Astrocyte (in vitro differentiated cells and primary cell): ENCODE measurements around the gene PHEX. TPM values are rescaled to one million over a fixed set of nuclear protein-coding genes. Genes with fewer than 3 reads are reported as not detected.

Source experiments
- DNase-seq: peaks from one replicate; pipeline ENCODE4 v3.0.0-alpha.2; 2010; ENCODE audit warnings: low read depth
- FAIRE-seq: peaks from 2 replicates; lab custom pipeline; 2011; peaks lifted over from hg19 to GRCh38; lab: Jason Lieb, UNC
- H2AFZ ChIP-seq: 2 replicates; pipeline ENCODE4 v1.6.0; 2012; ENCODE audit warnings: low read depth, low read length, inconsistent platforms
- H3K27ac ChIP-seq: 2 replicates; pipeline ENCODE4 v1.5.1; 2011; ENCODE audit warnings: low read depth, low read length, inconsistent platforms
- H3K27me3 ChIP-seq: 2 replicates; pipeline ENCODE4 v1.6.0; 2011; ENCODE audit warnings: low read length, inconsistent platforms; ENCODE audit not compliant: insufficient read depth
- H3K36me3 ChIP-seq: 2 replicates; pipeline ENCODE4 v1.5.1; 2011; ENCODE audit warnings: low read length, inconsistent platforms; ENCODE audit not compliant: insufficient read depth
- H3K4me1 ChIP-seq: 2 replicates; pipeline ENCODE4 v1.5.1; 2011; ENCODE audit warnings: low read length, inconsistent platforms; ENCODE audit not compliant: insufficient read depth
- H3K4me2 ChIP-seq: 2 replicates; pipeline ENCODE4 v1.6.0; 2012; ENCODE audit warnings: low read length, inconsistent platforms
- H3K4me3 ChIP-seq: 2 replicates; pipeline ENCODE4 v1.5.1; 2011; ENCODE audit warnings: low read depth, mild to moderate bottlenecking, low read length, inconsistent platforms; ENCODE audit not compliant: insufficient read depth
- H3K79me2 ChIP-seq: 2 replicates; pipeline ENCODE4 v1.6.0; 2012; ENCODE audit warnings: mild to moderate bottlenecking, low read length, inconsistent platforms; ENCODE audit not compliant: insufficient read depth
- H3K9ac ChIP-seq: 2 replicates; pipeline ENCODE4 v1.6.0; 2012; ENCODE audit warnings: mild to moderate bottlenecking, low read length, inconsistent platforms
- H3K9me3 ChIP-seq: 2 replicates; pipeline ENCODE4 v1.5.1; 2012; ENCODE audit warnings: low read depth, mild to moderate bottlenecking, low read length, inconsistent platforms; ENCODE audit not compliant: insufficient read depth
- H4K20me1 ChIP-seq: 2 replicates; pipeline ENCODE4 v1.6.0; 2012; ENCODE audit warnings: low read length, inconsistent platforms; ENCODE audit not compliant: insufficient read depth
- H3K27ac Mint-ChIP-seq: one replicate; pipeline ENCODE4 v1.8.0; 2021; ENCODE audit warnings: mild to moderate bottlenecking, mixed read lengths; ENCODE audit not compliant: unreplicated experiment
- H3K27me3 Mint-ChIP-seq: one replicate; pipeline ENCODE4 v1.8.0; 2021; ENCODE audit warnings: low read depth, mixed read lengths; ENCODE audit not compliant: unreplicated experiment
- H3K36me3 Mint-ChIP-seq: one replicate; pipeline ENCODE4 v1.8.0; 2021; ENCODE audit warnings: low read depth, mixed read lengths; ENCODE audit not compliant: unreplicated experiment
- H3K4me1 Mint-ChIP-seq: one replicate; pipeline ENCODE4 v1.8.0; 2021; ENCODE audit warnings: low read depth, mixed read lengths; ENCODE audit not compliant: unreplicated experiment
- H3K4me3 Mint-ChIP-seq: one replicate; pipeline ENCODE4 v1.8.0; 2021; ENCODE audit warnings: mild to moderate bottlenecking, moderate library complexity, mixed read lengths; ENCODE audit not compliant: unreplicated experiment
- H3K9me3 Mint-ChIP-seq: one replicate; pipeline ENCODE4 v1.8.0; 2021; ENCODE audit warnings: mild to moderate bottlenecking, mixed read lengths; ENCODE audit not compliant: unreplicated experiment
- EZH2 ChIP-seq: IDR thresholded peaks from 2 replicates; pipeline ENCODE4 v1.6.1; 2012; ENCODE audit warnings: mild to moderate bottlenecking, low read length, inconsistent platforms; ENCODE audit not compliant: insufficient read depth
- total RNA-seq: library from RNA; stranded (reverse); gene quantifications from 2 replicates; pipeline ENCODE4 v1.2.1, GENCODE V29; 2021
- TF ChIP-seq, protein P1 (sequence below): IDR thresholded peaks from 2 replicates; pipeline ENCODE4 v1.5.1; 2011; ENCODE audit warnings: low read depth, mild to moderate bottlenecking, inconsistent platforms, low read length, moderate library complexity; ENCODE audit not compliant: insufficient read depth

Gene PHEX
- total RNA-seq, 1 donor from 2014 or later: 0.36 TPM

DNA sequence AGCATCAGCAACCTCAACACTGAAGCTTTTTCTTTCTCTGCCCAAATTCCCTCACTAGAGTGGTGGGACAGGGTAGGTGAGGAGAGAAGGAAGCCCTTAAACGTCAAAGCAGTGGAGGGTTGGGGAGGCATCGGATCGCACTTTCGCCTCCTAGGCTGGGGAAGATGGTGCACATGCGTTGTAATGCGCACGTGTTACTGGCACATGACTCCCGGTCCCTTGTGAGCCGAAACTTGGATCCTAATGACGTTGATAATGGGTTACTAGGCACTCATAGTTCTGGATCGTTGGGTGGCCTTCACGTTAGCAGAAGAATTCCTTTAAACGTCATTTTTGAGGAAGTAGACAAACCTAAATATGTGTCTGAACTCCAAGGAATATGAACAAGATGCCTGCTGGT is 240.5 kb downstream of the PHEX start, which contains the start of gene CBLL2:
TSS of gene CBLL2 (plus strand) at position 301 of the 400 bp plus-strand sequence. CDS start at position 380, 79 bp downstream.
- no peaks in the 10 kb centered on the region for H3K36me3 ChIP-seq
- Mint-ChIP-seq H3K36me3 (no peaks in the 10 kb centered on the region), H3K27ac (no peak within 1 kb of the TSS), H3K4me1 (no peaks in the 10 kb centered on the region), H3K4me3 (no peak within 1 kb of the TSS), H3K9me3 (no peaks in the 10 kb centered on the region), H3K27me3 (no peaks in the 10 kb centered on the region)
- H3K27ac ChIP-seq: no peak within 1 kb of the TSS
- no peaks in the 10 kb centered on the region for H3K79me2 ChIP-seq
- H2AFZ ChIP-seq: no peak within 1 kb of the TSS
- FAIRE-seq (peak; percentile 81), DNase-seq (no peak)
- H3K9ac ChIP-seq: no peak within 1 kb of the TSS
- H3K27me3 ChIP-seq: no peaks in the 10 kb centered on the region
- H3K4me3 ChIP-seq: no peak within 1 kb of the TSS
- H3K4me1 ChIP-seq: no peaks in the 10 kb centered on the region
- H3K4me2 ChIP-seq: no peak within 1 kb of the TSS
- H3K9me3 ChIP-seq: no peaks in the 10 kb centered on the region
- TF ChIP-seq, protein P1, sequence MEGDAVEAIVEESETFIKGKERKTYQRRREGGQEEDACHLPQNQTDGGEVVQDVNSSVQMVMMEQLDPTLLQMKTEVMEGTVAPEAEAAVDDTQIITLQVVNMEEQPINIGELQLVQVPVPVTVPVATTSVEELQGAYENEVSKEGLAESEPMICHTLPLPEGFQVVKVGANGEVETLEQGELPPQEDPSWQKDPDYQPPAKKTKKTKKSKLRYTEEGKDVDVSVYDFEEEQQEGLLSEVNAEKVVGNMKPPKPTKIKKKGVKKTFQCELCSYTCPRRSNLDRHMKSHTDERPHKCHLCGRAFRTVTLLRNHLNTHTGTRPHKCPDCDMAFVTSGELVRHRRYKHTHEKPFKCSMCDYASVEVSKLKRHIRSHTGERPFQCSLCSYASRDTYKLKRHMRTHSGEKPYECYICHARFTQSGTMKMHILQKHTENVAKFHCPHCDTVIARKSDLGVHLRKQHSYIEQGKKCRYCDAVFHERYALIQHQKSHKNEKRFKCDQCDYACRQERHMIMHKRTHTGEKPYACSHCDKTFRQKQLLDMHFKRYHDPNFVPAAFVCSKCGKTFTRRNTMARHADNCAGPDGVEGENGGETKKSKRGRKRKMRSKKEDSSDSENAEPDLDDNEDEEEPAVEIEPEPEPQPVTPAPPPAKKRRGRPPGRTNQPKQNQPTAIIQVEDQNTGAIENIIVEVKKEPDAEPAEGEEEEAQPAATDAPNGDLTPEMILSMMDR: no peak
- TF ChIP-seq EZH2: no peak
- H4K20me1 ChIP-seq: no peaks in the 10 kb centered on the region

DNA sequence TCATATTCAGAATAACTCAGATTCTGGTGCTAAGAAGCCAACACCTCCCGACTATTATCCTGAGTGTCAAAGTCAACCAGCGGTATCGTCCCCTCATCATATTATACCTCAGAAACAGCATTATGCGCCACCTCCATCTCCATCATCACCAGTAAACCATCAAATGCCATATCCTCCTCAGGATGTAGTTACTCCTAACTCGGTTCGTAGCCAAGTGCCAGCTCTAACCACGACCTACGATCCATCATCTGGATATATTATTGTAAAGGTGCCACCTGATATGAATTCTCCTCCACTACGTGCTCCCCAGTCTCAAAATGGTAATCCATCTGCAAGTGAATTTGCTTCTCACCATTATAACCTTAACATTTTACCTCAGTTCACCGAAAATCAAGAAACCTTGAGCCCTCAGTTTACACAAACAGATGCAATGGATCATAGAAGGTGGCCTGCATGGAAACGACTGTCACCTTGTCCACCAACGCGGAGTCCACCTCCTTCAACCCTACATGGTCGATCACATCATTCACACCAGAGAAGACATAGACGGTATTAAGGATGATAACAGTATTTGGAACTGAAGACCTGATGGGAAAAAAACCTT is 241.7 kb downstream of the PHEX start:
- no peaks in the 10 kb centered on the region for H3K27me3 Mint-ChIP-seq

DNA sequence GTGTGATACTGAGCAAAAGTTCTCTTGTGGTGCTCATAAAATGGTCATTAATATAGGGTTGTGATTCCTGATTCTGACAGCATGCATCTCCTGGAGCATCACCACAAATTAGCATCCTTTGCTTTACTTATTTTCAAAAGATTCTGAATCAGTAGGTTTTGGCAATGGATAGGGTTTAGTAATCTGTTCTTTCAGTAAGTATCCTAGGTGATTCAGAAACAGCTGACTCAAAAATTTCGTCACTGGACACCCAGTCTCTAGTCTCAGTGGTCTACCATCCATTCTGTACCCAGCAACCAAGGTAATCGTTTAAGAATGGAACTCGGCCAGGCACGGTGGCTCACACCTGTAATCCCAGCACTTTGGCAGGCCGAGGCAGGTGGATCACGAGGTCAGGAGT is 244.7 kb downstream of the PHEX start:
- no peaks in the 10 kb centered on the region for H3K9me3 Mint-ChIP-seq
- no peaks in the 10 kb centered on the region for H4K20me1 ChIP-seq
- H3K79me2 ChIP-seq: no peaks in the 10 kb centered on the region
- H3K27me3 Mint-ChIP-seq: no peaks in the 10 kb centered on the region
- H3K27me3 ChIP-seq: no peaks in the 10 kb centered on the region
- H2AFZ ChIP-seq: no peak overlapping the region
- no peak overlapping the region for H3K27ac ChIP-seq
- H3K27ac Mint-ChIP-seq: no peak overlapping the region
- no peak overlapping the region for H3K9ac ChIP-seq
- H3K4me1 ChIP-seq: no peaks in the 10 kb centered on the region
- H3K36me3 Mint-ChIP-seq: no peaks in the 10 kb centered on the region
- peak; percentile 96 for FAIRE-seq
- no peaks in the 10 kb centered on the region for H3K9me3 ChIP-seq
- H3K4me3 ChIP-seq: no peak overlapping the region
- peak; percentile 22 for DNase-seq
- H3K4me3 Mint-ChIP-seq: no peak overlapping the region
- TF ChIP-seq, protein P1: no peak
- TF ChIP-seq EZH2: no peak
- peaks cover 4% of the 10 kb centered on the region for H3K4me1 Mint-ChIP-seq
- H3K4me2 ChIP-seq: no peak overlapping the region
- no peaks in the 10 kb centered on the region for H3K36me3 ChIP-seq

More for the DNA sequence above, 241.7 kb downstream of the PHEX start:
- TF ChIP-seq, protein P1: no peak
- TF ChIP-seq EZH2: no peak
- Histone ChIP-seq H3K36me3 (no peaks in the 10 kb centered on the region), H3K4me3 (no peak overlapping the region), H4K20me1 (no peaks in the 10 kb centered on the region), H3K4me1 (no peaks in the 10 kb centered on the region), H3K9me3 (no peaks in the 10 kb centered on the region), H3K79me2 (no peaks in the 10 kb centered on the region), H3K27ac (no peak overlapping the region), H2AFZ (no peak overlapping the region), H3K27me3 (no peaks in the 10 kb centered on the region), H3K9ac (no peak overlapping the region), H3K4me2 (no peak overlapping the region)
- no peak overlapping the region for H3K4me3 Mint-ChIP-seq
- no peak for DNase-seq
- no peaks in the 10 kb centered on the region for H3K36me3 Mint-ChIP-seq
- H3K27ac Mint-ChIP-seq: no peak overlapping the region
- FAIRE-seq: peak; percentile 75
- no peaks in the 10 kb centered on the region for H3K9me3 Mint-ChIP-seq
- H3K4me1 Mint-ChIP-seq: peaks cover 2% of the 10 kb centered on the region
